Fibroblast of mammary gland (primary cell): ENCODE results near the gene MALT1.
A peak's percentile ranks its signal among the peaks of the same experiment; 100 is the strongest.

Experiments used
- DNase-seq: peaks from one replicate; pipeline ENCODE4 v3.0.0-alpha.2; 2010; ENCODE audit warnings: low read depth
- H3K4me3 ChIP-seq: 2 replicates; pipeline ENCODE4 v1.5.1; 2011; ENCODE audit warnings: low read depth, mild to moderate bottlenecking, low read length, moderate library complexity; ENCODE audit not compliant: control insufficient read depth
- TF ChIP-seq, protein P1 (sequence below): conservative IDR thresholded peaks from 2 replicates; pipeline ENCODE4 v1.5.1; 2011; ENCODE audit warnings: low read depth, low read length, inconsistent platforms; ENCODE audit not compliant: control insufficient read depth, insufficient read depth

Gene MALT1

DNA sequence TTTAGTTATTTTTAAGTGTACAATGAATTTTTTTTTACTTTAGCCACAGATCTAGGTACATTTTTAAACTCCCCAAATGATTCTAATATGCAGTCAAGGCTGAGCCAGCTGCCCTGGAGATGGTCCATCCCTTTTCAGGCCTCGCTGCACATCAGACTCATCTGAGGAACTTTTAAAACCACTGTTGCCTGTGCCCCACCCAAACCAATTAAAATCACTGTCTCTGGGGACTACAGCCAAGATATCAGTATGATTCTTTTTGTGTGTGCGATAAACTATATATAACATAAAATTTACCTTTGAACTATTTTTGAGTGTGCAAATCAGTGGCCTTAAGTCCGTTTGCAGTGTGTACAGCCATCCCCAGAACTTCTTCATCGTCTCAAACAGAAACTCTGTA, 9.1 kb upstream of the MALT1 start:
- H3K4me3 ChIP-seq: no peak overlapping the region
- DNase-seq: no peak
- TF ChIP-seq, protein P1, sequence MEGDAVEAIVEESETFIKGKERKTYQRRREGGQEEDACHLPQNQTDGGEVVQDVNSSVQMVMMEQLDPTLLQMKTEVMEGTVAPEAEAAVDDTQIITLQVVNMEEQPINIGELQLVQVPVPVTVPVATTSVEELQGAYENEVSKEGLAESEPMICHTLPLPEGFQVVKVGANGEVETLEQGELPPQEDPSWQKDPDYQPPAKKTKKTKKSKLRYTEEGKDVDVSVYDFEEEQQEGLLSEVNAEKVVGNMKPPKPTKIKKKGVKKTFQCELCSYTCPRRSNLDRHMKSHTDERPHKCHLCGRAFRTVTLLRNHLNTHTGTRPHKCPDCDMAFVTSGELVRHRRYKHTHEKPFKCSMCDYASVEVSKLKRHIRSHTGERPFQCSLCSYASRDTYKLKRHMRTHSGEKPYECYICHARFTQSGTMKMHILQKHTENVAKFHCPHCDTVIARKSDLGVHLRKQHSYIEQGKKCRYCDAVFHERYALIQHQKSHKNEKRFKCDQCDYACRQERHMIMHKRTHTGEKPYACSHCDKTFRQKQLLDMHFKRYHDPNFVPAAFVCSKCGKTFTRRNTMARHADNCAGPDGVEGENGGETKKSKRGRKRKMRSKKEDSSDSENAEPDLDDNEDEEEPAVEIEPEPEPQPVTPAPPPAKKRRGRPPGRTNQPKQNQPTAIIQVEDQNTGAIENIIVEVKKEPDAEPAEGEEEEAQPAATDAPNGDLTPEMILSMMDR: no peak

GRCh38 chr18:58666176-58666575, 5.1 kb upstream of the MALT1 start:
- no peak overlapping the region for H3K4me3 ChIP-seq
- TF ChIP-seq, protein P1: no peak
- DNase-seq: no peak

DNA sequence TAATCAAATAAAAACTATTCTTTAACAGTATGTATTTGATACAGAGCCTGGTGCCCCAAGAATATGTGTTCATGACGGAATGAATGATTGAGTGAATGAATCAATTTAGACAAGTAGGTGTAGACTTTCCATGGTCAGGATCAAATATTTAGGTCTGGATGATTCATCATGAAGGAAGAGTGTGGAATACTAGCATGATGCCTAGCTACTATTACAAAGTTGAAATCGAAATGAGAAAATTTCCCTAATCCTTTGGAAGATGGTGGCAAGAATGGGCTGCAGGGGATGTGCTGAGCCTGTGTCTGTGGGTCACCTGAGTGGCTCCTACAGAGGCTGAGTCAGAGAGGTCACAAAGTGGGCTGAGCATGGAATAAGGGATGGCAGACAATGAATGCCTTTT, 3.1 kb upstream of the MALT1 start:
- no peak overlapping the region for H3K4me3 ChIP-seq
- TF ChIP-seq, protein P1: no peak
- DNase-seq: no peak

GRCh38 chr18:58668897-58669296, 2.4 kb upstream of the MALT1 start:
- TF ChIP-seq, protein P1: no peak
- no peak overlapping the region for H3K4me3 ChIP-seq
- DNase-seq: peak; percentile 73

DNA sequence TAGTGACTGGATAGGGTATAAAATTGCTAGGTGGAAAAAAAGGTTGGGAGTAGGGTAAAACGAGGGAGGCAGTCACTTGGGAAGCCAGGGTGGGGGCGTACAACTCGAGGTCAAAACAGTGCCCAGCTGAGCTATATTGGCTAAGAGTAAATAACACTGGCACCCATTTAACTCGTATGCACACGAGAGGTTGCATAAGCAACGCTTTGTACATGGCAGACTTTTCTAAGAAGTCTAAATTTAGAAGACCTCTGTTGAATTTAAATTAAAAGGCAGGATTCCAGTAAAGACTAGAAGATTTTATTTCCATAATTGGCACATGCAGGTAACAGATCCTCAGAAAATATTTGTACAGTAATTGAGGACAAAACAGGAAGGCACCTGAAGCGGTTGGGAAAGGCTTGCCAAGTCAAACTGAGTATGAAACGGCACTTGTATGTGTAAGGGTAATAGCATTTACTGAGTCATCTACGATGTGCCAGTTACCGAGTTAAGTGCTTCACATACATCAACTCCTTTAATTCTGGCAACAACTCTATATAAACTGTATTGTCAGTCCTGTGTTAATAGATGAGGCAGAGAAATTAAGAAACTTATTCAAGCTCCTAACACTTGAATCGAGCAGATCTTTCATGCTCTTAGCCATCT, 1.4 kb upstream of the MALT1 start:
- DNase-seq: peak; percentile 76
- no peak overlapping the region for H3K4me3 ChIP-seq
- TF ChIP-seq, protein P1: no peak

GRCh38 chr18:58670404-58671110, 708 bp upstream of the MALT1 start:
- TF ChIP-seq, protein P1: no peak
- DNase-seq: peak; percentile 37
- H3K4me3 ChIP-seq: peak overlapping the region; percentile 61
